HG02623 (cell line): ENCODE data around the gene DUSP8.
"Not testable (repeated sequence)": the region's sequence is repeated elsewhere in the genome, so short reads cannot be mapped to it uniquely, and the experiment has no call there.

Source experiments
- ATAC-seq: cut with Tn5 transposase; IDR thresholded peaks from one replicate; pipeline ENCODE4 v1.9.1; 2021; ENCODE audit warnings: moderate library complexity; ENCODE audit not compliant: unreplicated experiment

DUSP8 gene

DNA sequence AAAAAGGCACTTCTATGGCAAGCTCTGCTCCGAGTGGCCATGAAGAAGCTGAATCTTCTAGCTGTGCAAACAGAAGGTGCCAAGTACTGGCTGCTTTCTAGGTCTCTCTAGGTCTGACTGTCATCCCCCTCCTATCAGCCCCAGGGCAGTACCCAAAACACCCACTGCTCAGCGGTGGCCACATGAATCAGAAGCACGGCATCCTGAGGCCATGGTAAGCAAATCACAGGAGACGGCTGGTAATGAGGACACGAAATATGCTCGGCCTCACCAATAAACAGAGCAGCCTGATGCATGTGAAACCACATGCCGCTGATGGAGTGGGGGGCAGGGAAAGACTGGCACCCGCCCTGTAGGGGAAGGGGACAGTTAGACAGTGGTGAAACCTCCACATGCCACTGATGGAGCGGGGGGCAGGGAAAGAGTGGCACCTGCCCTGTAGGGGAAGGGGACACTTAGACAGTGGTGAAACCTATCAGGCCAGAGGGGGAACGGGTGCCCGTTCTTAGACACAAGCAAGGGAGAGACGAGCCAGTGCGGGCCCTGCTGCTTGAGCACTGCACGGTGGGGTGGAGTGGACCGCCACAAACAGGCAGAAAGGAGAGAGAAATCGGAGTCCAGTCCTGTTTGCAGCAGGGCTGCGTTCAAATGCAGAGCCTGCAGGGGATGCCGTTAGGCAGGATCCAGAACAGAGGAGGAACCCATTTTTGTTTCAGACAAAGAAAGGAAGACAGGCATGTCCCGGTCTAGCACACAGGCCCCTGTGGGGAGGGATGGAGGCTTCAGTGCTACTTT, 55.6 kb downstream of the DUSP8 start:
- no peak for ATAC-seq

DNA sequence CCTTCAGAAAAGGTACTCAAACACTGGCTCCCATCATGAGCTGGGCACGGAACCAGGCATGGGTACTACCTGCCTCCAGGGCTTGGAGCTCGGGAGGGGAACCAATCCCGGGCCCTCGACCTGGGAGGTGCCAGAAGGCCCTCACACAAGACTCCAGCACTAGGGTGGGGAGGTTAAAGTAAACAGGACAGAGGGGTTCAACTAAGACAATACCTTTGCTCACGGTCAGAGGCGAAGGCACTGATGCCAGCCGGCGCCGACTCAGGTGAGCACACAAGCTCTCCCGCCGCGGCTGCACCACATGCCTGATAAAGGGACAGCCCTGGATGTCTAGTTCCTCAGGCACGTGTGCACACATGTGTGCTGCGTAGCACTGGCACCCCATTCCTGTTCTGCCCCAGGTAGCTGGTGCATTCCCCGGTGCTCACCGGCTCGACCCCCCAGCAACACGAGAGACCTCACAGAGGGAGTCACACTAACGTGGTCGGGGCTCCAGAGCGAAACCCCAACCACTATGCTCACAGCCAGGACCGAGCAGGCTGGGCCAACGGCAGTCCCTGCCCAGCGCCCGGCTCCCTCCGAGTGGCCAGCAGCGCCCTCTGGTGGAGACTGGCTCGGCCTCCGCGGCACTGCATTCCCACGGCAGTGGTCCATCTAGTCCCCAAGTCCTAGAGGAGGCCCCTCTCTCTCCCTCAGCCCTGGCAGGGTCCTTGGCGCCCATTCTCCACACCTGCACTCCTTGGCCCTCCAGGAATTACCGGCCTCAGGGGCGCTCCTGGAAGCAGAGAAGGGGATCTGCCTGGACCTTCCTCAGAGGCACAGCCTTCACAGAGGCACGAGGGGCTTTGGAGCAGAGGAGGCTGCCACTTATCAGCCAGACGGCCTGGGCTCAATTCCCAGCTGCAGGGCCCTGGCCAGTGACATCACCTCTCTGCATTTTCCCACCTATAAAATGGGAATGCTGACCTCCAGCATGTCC, 56.7 kb downstream of the DUSP8 start:
- ATAC-seq = no peak

DNA sequence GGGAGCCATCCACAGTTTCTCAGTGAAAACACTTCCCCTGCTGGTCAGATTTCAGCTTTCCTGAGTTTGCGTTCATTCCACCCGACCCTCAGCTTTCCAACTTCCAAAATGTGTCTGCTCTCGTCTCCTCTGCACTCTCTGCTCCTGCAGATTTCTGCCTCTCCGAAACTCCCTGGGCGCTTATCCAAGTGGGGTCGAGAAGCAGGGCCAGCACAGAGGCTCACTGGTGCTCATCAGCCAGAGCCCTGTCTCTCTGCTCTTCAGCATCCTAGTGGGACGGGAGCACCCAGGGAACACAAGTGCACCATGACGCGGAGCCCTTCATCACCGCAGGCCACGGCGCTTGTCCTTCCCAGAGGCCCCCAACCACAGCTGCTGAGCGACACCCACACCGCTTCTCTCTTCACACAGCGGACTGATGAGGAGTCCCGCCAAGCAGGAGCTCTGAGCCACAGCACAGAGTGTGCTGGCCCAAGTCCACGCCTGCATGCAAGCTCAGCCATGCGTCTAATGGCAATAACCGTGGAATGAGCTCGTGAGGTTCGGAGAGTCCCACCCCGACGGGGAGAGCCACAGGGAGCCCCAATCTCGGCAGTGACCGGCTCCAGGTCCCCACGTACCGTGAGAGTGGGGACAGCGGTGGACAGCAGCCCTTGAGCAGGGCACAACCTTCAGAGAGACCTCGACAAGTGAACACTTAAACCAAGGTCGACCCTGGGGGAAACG, 57.6 kb downstream of the DUSP8 start:
- ATAC-seq = no peak

DNA sequence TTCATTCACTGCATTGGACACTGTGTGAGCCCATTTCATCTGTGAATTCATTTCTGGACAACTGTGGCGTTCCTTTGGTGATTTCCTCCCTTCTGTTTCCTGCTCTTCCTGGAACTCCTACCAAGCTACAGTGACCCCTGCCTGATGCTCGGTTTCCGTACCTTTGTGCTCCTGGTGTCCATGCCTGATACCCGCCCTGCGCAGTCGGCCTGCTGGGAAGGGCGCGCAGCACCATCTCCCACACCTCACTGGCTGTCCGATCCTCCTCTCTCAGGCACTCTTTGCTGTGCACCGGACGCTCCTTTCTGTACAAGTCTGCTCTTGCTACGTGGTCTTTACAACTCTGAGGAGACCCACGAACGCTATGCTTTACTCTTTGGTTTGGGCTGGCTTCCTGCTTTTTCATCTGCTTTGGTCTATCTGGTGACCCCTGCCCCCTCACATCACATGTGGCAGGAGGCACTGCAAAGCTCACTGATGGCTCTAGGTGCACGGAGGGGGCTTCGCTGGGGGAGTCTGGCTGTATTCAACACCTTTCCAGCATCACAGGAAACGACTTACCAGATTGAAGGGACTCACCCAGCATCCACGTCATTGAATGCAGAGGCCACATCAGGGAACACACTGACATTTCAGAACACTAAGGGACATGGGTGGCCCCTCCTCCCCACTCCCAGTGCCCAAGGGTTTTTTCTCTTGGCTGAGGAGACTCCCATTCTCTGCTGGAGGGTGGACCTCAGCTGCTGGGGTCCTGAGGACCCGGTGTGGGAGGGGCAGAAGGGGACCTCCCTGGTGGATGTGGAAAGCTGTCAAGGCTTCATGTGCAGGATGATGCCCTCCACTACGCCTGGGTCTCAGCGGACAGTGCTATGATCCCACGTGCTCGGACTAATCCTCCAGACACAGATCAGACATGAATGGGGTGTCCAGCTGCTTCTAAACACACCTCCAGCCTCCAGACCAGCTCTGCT, 58.5 kb downstream of the DUSP8 start:
- ATAC-seq = no peak

DNA sequence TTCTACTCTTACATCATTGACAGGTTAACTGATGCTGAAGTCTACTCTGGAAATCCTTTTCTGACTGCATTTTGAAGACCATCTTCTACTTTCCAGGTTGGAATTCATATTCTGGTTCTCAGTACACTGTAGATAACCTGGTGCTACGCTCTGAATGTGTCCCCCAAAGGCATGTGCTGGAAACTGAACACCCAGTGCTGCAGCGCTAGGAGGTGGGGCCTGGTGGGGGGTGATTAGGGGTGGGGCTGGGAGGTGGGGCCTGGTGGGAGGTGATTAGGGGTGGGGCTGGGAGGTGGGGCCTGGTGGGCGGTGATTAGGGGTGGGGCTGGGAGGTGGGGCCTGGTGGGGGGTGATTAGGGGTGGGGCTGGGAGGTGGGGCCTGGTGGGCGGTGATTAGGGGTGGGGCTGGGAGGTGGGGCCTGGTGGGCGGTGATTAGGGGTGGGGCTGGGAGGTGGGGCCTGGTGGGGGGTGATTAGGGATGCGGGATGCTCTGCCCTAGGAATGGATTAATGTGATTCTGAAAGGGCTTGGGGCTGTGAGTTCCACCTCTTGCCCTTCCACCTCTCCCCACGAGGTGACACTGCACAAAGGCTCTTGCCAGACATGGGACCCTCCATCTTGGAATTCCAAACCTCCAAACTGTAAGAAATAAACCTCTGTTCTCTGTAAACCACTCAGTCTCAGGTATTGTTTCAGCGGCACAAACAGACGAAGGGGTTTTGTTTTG, 59.4 kb downstream of the DUSP8 start:
- ATAC-seq = not testable (repeated sequence)

DNA sequence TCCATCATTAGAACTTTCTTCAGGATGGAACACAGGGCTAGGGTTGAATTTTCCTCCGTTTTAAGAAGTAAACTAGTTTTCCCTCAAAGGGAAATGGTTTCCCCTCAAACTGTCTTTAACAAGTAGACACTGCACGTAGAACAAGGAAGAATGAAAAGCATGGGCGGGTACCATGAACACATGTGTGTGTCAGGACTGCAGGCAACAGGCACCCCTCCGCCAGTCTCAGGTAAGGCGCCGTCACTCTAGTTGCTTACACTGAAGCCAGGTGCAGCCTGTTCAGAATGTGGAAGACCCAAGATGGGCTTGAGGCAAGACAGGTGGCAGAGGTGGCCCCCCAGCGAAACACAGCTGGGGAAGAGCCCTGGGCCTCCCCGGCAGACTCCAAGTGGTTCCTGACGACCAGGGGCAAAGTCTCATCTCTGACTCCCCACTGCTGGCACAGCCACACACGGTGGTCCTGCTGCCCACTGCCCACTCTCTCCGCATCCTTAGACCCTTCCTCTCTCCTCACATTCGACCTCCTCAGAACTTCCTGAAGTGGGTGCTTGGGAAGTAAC, 60.1 kb downstream of the DUSP8 start:
- ATAC-seq = no peak

DNA sequence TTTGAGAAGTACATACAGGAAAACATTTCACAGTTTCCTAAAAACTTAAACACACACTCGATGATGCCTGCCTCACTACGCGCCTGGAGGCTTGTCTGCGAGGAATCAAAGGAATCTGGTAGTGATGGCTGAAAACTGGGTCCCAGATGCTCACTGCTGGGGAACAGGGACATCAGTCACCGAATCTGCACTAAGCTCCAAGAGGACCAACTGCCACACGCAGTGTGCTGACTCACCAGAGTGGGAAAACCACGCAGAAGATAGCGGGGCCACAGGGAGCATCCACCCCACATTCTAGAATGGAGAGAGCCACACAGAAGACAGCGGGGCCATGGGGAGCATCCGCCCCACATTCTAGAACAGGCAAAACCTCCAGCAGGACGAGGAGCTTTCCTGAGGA, 61.1 kb downstream of the DUSP8 start:
- no peak for ATAC-seq

DNA sequence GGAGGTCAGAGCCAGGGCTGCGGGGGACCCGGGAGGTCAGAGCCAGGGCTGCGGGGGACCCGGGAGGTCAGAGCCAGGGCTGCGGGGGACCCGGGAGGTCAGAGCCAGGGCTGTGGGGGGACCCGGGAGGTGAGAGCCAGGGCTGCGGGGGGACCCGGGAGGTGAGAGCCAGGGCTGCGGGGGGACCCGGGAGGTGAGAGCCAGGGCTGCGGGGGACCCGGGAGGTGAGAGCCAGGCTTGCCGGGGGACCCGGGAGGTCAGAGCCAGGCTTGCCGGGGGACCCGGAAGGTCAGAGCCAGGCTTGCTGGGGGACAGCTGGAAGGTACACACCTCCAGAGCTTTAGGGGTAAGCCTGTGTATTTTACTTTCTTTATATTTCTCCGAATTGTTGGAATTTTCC, 61.7 kb downstream of the DUSP8 start:
- ATAC-seq = not testable (repeated sequence)

DNA sequence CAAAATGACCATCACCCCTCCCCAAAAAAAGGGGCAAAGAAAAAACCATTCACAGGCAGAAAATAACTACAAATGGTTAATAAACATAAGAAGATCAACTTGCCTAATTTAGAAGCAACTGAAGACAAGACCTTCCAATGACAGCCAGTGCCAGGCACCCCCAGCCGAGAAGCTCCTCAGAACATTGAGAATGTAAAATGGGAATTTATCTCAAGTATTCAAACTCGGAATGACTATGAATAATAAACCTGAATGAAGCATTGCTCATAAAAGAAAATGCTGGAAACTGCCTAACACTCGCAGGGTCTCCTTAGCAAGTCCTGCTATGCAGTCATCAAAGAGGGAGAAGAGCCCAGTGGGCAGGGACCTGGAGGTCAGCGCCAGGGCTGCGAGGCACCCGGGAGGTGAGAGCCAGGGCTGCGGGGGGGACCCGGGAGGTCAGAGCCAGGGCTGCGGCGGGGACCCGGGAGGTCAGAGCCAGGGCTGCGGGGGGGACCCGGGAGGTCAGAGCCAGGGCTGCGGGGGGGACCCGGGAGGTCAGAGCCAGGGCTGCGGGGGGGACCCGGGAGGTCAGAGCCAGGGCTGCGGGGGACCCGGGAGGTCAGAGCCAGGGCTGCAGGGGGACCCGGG, 62.3 kb downstream of the DUSP8 start:
- no peak for ATAC-seq

DNA sequence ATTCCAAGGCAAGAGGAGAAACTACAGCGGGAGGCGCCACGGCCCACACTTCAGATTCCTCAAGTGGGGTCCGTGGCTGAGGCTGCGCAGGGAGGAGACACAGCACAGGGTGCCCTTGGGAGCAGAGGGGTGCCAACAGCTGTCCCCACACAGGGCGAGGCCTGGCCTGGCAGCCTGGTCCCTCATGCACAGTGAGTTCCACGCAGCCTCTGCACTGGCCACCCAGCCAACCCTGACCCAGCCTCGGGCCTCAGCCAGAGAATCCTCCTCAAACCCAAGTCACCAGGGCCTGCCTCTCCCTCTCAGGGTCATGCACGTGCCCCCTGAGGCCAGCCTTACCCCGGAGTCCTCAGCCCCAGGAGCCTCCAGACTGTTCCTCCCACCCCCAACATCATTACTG, 63.1 kb downstream of the DUSP8 start:
- no peak for ATAC-seq

DNA sequence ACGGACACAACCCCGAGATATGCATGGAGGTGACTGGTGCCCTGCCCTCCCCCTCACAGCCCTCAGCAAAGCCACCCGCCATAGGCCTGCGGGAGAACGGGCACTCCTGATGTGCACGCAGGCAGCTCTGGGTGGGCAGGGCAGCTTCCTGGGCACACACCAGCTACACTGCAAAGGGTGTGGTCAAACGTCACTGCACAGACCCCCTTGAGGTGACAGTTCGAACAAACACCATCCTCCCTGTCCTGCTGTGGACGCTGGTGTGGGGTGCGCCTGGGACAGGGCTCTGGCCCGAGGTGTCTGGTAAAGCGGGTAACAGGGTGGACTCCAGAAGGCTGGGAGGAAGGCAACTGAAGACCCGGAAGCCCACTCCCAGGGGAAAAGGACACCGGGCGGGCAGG, 63.6 kb downstream of the DUSP8 start:
- ATAC-seq = no peak

DNA sequence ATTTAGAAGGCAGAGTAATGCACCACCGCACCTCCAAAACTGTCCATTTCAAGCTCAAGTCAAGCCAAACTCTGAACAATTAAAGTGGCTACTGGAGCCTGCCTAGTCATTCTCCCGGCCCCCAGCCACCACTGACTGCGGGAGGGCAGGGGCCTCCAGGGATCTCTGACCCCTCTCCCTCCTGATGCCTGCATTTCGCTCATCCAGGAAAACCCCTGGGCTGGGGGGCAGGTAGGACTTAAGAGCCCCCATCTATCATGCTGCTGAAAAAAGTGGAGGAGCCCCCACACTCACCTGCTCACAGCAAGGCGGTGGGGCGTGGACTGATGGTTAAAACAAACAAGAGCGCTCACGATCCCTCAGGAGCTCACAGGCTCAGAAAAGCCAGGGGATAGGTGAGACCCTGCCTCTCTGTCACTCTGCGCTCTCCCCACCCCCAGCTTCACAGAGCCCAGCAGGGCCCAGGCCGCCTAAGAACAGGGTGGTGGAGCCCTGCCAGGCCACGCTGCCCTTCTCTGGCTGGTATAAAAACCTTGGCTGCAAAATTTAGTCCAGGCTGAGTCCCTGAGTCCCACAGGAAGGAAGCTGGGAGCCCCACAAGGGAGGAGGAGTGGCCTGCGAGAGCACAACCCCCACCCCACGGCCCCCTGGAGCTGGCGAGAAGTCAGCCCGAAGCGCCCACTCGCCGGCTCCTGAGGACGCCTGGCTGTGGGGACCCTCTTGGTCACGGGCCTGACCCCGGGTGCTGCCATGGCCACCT, 64.5 kb downstream of the DUSP8 start:
- no peak for ATAC-seq

DNA sequence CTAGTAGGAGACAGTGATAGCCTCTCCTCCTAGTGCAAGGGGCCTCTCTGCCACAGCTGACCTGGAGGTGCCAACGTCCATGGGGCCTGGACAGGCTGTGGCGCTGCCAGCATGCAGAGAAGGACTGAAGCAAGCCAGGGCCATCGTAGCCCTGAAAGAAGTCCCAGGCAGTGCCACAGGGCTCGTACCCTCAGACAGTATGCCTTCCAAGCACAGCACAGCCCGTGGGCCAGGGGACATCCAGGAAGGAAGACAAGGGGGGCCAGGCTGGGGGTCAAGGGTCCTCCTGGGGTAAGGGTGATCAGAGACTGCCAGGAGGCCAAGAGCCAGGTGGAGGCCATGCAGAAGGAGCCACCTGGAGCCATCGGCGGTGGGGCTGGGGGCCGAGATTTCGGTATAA, 65.1 kb downstream of the DUSP8 start:
- no peak for ATAC-seq

DNA sequence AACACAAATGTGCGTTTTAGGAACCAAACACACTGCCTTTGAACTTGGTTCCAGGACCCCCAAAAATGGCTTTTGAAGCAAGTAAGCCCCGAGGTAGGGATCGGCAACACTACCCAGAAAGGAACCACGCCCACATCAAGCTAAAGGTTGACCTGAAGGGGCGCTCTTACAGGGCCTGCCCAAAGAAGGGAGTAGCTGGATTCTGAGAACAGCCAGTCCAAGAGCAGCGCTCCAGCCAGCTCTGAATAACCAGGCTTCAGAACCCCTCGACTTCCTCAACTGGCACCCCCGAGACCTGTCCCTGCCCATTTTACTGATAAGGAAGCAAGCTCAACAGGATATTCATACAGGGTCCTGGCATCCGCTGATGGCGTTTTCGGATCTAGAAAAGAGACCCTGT, 66.6 kb downstream of the DUSP8 start:
- ATAC-seq = no peak

DNA sequence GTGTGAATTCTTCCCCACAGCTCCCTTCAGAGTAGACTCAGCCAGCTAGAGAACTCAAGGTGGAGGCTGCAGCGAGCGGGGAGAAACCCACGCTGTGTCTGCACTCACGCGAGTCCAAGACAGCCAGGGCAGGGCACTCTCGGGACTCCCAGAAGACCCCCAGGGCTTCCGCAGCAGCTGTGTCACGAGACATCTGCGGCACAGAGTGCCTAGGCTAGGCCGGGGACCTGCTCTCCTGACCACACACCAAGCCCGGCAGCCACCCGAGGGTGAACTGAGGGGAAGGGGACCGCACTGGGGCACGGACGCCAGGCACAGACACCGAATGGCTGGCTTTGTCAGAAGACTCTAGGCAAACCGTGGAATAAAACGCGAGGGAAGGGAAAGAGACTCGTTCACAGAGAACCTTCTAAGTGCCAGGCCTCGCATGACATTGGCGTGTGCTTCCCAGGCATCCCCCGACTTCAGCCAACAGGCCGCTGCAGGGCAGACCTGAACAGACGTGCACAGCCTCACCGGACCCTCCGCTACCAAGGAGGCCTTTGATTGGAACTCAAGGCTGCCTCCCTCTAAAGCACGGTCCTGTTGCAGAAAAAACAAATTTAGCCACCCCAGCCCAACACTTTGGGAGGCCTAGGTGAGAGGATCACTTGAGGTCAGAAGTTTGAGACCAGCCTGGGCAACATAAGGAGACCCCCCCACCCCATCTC, 67.3 kb downstream of the DUSP8 start:
- no peak for ATAC-seq

DNA sequence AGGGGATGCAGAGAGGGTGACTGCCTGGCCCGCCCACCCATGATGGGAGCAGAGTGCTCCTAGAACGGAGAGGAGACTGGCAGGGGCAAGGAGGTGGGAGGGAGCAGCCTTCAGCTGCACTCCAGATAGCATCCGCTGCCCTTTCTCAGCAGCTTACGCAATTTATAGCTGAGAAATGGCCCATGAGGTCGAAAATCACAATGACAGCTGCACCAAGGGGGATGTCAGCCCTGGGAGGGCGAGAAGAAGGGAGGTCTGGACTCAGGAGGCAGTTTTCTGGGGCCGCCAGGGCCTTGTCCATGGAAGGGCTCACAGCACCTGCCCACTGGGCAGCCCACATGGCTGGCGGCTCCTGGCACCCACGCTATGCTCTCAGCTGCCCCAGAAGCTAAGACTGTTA, 67.9 kb downstream of the DUSP8 start:
- no peak for ATAC-seq
